CD14-positive monocyte (primary cell): Measurements from ENCODE around the gene CNTN5. TPM values are rescaled to one million over a fixed set of nuclear protein-coding genes. Genes with fewer than 3 reads are reported as not detected.

ENCODE experiments used
- DNase-seq, 3 donors: peaks; one replicate each; pipeline ENCODE4 v3.0.0-alpha.2; 2011 to 2022
- H2AFZ ChIP-seq: 2 replicates; pipeline ENCODE4 v1.6.0; 2012; ENCODE audit warnings: mild to moderate bottlenecking, low read depth, low read length, inconsistent platforms; ENCODE audit not compliant: insufficient read depth, poor library complexity, severe bottlenecking
- H3K27ac ChIP-seq, 2 donors: 1 replicate in 1 of 2; 2 replicates in 1 of 2; pipeline ENCODE4 v1.5.1; 2012 to 2013; ENCODE audit warnings: low read length in 2 of 2, control low read depth in 1 of 2, inconsistent platforms in 1 of 2, low read depth in 1 of 2, mild to moderate bottlenecking in 1 of 2
- H3K27me3 ChIP-seq, 2 donors: one replicate each; pipeline versions ENCODE4 v1.6.0 to v1.6.1; 2011 to 2013; ENCODE audit warnings: low read length in 2 of 2; ENCODE audit not compliant: control insufficient read depth in 2 of 2, insufficient read depth in 2 of 2
- H3K36me3 ChIP-seq, 2 donors: replicated peaks in 1 of 2; 1 replicate in 1 of 2; 2 replicates in 1 of 2; pipeline versions ENCODE4 v1.5.1 to v1.6.1; 2012 to 2013; ENCODE audit warnings: low read length in 2 of 2, control low read depth in 1 of 2, inconsistent platforms in 1 of 2, mild to moderate bottlenecking in 1 of 2; ENCODE audit not compliant: insufficient read depth in 2 of 2, control insufficient read depth in 1 of 2
- H3K4me1 ChIP-seq, 2 donors: 1 replicate in 1 of 2; 2 replicates in 1 of 2; pipeline versions ENCODE4 v1.5.1 to v1.6.1; 2012 to 2013; ENCODE audit warnings: low read length in 2 of 2, control low read depth in 1 of 2, inconsistent platforms in 1 of 2, mild to moderate bottlenecking in 1 of 2, moderate library complexity in 1 of 2; ENCODE audit not compliant: insufficient read depth in 2 of 2, control insufficient read depth in 1 of 2
- H3K4me2 ChIP-seq: replicated peaks from 2 replicates; pipeline ENCODE3; 2012; ENCODE audit warnings: low read length, moderate library complexity, mild to moderate bottlenecking; ENCODE audit not compliant: poor library complexity, severe bottlenecking; ENCODE audit errors: extremely low read depth
- H3K4me3 ChIP-seq, 3 experiments: fragments of 200-600 bp in 1 of 3; sonication (generic) in 1 of 3; replicated peaks in 1 of 3; 1 replicate in 2 of 3; 2 replicates in 1 of 3; pipeline ENCODE4 v1.5.1; 2011 to 2013; ENCODE audit warnings: low read length in 3 of 3, mild to moderate bottlenecking in 3 of 3, control low read depth in 2 of 3, low read depth in 2 of 3, inconsistent platforms in 1 of 3, moderate library complexity in 1 of 3
- H3K79me2 ChIP-seq: 2 replicates; pipeline ENCODE4 v1.6.0; 2012; ENCODE audit warnings: mild to moderate bottlenecking, control low read depth, inconsistent platforms, low read length, moderate library complexity; ENCODE audit not compliant: insufficient read depth
- H3K9ac ChIP-seq: 2 replicates; pipeline ENCODE4 v1.6.0; 2017; ENCODE audit warnings: low read length, mild to moderate bottlenecking; ENCODE audit not compliant: insufficient read depth, poor library complexity, severe bottlenecking
- H3K9me3 ChIP-seq, 2 donors: replicated peaks in 1 of 2; 1 replicate in 1 of 2; 2 replicates in 1 of 2; pipeline versions ENCODE4 v1.5.1 to v1.6.1; 2012 to 2013; ENCODE audit warnings: low read length in 2 of 2, control low read depth in 1 of 2; ENCODE audit not compliant: control insufficient read depth in 1 of 2, insufficient read depth in 1 of 2
- H4K20me1 ChIP-seq: 2 replicates; pipeline ENCODE4 v1.6.0; 2012; ENCODE audit warnings: mild to moderate bottlenecking, low read length, control low read depth, moderate library complexity; ENCODE audit not compliant: insufficient read depth
- H3K27ac Mint-ChIP-seq, 7 donors: one replicate each; pipeline ENCODE4 v1.8.0; 2020; ENCODE audit warnings: mild to moderate bottlenecking in 7 of 7, mixed read lengths in 7 of 7, moderate library complexity in 6 of 7, inconsistent platforms in 2 of 7
- H3K27me3 Mint-ChIP-seq, 3 donors: one replicate each; pipeline ENCODE4 v1.8.0; 2021 to 2022; ENCODE audit warnings: low read depth in 3 of 3, mild to moderate bottlenecking in 3 of 3, mixed read lengths in 3 of 3, moderate library complexity in 3 of 3, inconsistent platforms in 1 of 3
- H3K36me3 Mint-ChIP-seq, 2 donors: one replicate each; pipeline ENCODE4 v1.8.0; 2020; ENCODE audit warnings: mixed read lengths in 2 of 2, inconsistent platforms in 1 of 2, mild to moderate bottlenecking in 1 of 2
- H3K4me1 Mint-ChIP-seq: one replicate; pipeline ENCODE4 v1.8.0; 2020; ENCODE audit warnings: mild to moderate bottlenecking, mixed read lengths
- H3K4me3 Mint-ChIP-seq, 2 donors: one replicate each; pipeline ENCODE4 v1.8.0; 2020; ENCODE audit warnings: mild to moderate bottlenecking in 2 of 2, mixed read lengths in 2 of 2, moderate library complexity in 1 of 2
- H3K9me3 Mint-ChIP-seq, 7 donors: one replicate each; pipeline ENCODE4 v1.8.0; 2020 to 2022; ENCODE audit warnings: mixed read lengths in 7 of 7, mild to moderate bottlenecking in 6 of 7, moderate library complexity in 6 of 7, inconsistent platforms in 2 of 7
- CTCF ChIP-seq: fragments of 200-600 bp; IDR thresholded peaks from one replicate; pipeline ENCODE4 v1.8.0; 2022; ENCODE audit warnings: antibody characterized with exemption, mild to moderate bottlenecking
- WGBS: methylation state at CpG from one replicate; pipeline ENCODE4 v1.1.5; 2013; ENCODE audit warnings: missing lambda C conversion rate; ENCODE audit not compliant: insufficient coverage; 5-methylcytosine and 5-hydroxymethylcytosine counted together
- intact Hi-C, 2 donors: fragments of 100-400 bp; cut with micrococcal nuclease; formaldehyde crosslinking; loops; one replicate each; pipeline versions ENCODE4 v1.15.0 to v1.15.1; 2023
- polyA plus RNA-seq, 3 donors: library from polyadenylated mRNA; depleted of rRNA in 1 of 3; unstranded in 2 of 3; stranded (reverse) in 1 of 3; fragments of 300-500 nt in 2 of 3; fragments of >200 nt in 1 of 3; fragmentation: Illumina TruSeq in 2 of 3; gene quantifications; 1 replicate in 2 of 3; 2 replicates in 1 of 3; pipeline ENCODE4 v1.2.3, GENCODE V29; 2012 to 2021

Gene CNTN5
- polyA plus RNA-seq, 3 donors, result not detected

- no peaks in the 10 kb centered on the region for H3K27me3 ChIP-seq
- WGBS, result 87% methylated on average over 3 of the region's 4 CpGs
- H3K9ac ChIP-seq, result no peak overlapping the region
- no peaks in the 10 kb centered on the region for H3K4me1 ChIP-seq
- intact Hi-C loops, result no loop called here
- H3K4me1 Mint-ChIP-seq, result no peaks in the 10 kb centered on the region
- no peaks in the 10 kb centered on the region for H3K36me3 Mint-ChIP-seq
- peaks cover 4 to 19% of the 10 kb centered on the region in 2 donors for H3K9me3 ChIP-seq
- H3K4me2 ChIP-seq, result no peak overlapping the region
- H3K4me3 ChIP-seq, result no peak overlapping the region
- DNase-seq, result no peak
- H4K20me1 ChIP-seq, result no peaks in the 10 kb centered on the region
- no peak overlapping the region for H2AFZ ChIP-seq
- no peaks in the 10 kb centered on the region for H3K79me2 ChIP-seq
- H3K27ac ChIP-seq, result no peak overlapping the region
- H3K27ac Mint-ChIP-seq, result no peak overlapping the region
- peaks cover 0 to 10% (median 7%) of the 10 kb centered on the region in 7 donors for H3K9me3 Mint-ChIP-seq
- no peak overlapping the region for H3K4me3 Mint-ChIP-seq
- H3K36me3 ChIP-seq, result no peaks in the 10 kb centered on the region
- TF ChIP-seq CTCF, result no peak
- peaks cover 0 to 1% (median 0%) of the 10 kb centered on the region in 3 donors for H3K27me3 Mint-ChIP-seq
Measured at GRCh38 chr11:99916078-99916477, 895.3 kb downstream of the CNTN5 start.

GRCh38 chr11:99918761-99919160 lies 898.0 kb downstream of the CNTN5 start:
- Histone ChIP-seq H3K79me2 (no peaks in the 10 kb centered on the region), H3K4me1 (no peaks in the 10 kb centered on the region), H3K27me3 (no peaks in the 10 kb centered on the region), H4K20me1 (no peaks in the 10 kb centered on the region), H3K9me3 (peaks cover 4 to 22% of the 10 kb centered on the region in 2 donors), H3K36me3 (no peaks in the 10 kb centered on the region), H3K4me3 (no peak overlapping the region), H3K9ac (no peak overlapping the region), H3K27ac (no peak overlapping the region), H3K4me2 (no peak overlapping the region), H2AFZ (no peak overlapping the region)
- peaks cover 0 to 1% (median 0%) of the 10 kb centered on the region in 3 donors for H3K27me3 Mint-ChIP-seq
- no peak for TF ChIP-seq CTCF
- no peak overlapping the region for H3K4me3 Mint-ChIP-seq
- no peaks in the 10 kb centered on the region for H3K36me3 Mint-ChIP-seq
- intact Hi-C loops, result no loop called here
- H3K9me3 Mint-ChIP-seq, result peaks cover 2 to 11% (median 10%) of the 10 kb centered on the region in 7 donors
- 92% methylated on average over 3 of the region's 3 CpGs for WGBS
- no peaks in the 10 kb centered on the region for H3K4me1 Mint-ChIP-seq
- H3K27ac Mint-ChIP-seq, result peak overlapping the region in 1 of 7 donors; percentile 10
- no peak for DNase-seq
